Suprapubic skin (tissue), 4 donors: ENCODE results near the gene MEOX2. TPM values are rescaled to one million over a fixed set of nuclear protein-coding genes. Genes with fewer than 3 reads are reported as not detected.

ENCODE experiments used
- DNase-seq, 2 donors: peaks; one replicate each; pipeline ENCODE4 v3.0.0-alpha.2; 2019; ENCODE audit warnings: low spot score in 2 of 2
- H3K27ac ChIP-seq: fragments of 200-600 bp; sonication (generic); one replicate; pipeline ENCODE4 v1.5.1; 2019
- H3K27me3 ChIP-seq: fragments of 200-600 bp; sonication (generic); one replicate; pipeline ENCODE4 v1.5.1; 2019
- H3K36me3 ChIP-seq: fragments of 200-600 bp; sonication (generic); one replicate; pipeline ENCODE4 v1.5.1; 2019
- H3K4me1 ChIP-seq: fragments of 200-600 bp; sonication (generic); one replicate; pipeline ENCODE4 v1.5.1; 2019
- H3K4me3 ChIP-seq: fragments of 200-600 bp; sonication (generic); one replicate; pipeline ENCODE4 v1.5.1; 2019; ENCODE audit warnings: mild to moderate bottlenecking
- H3K9me3 ChIP-seq: fragments of 200-600 bp; sonication (generic); one replicate; pipeline ENCODE4 v1.5.1; 2019
- EP300 ChIP-seq: sonication (generic); formaldehyde crosslinking; IDR thresholded peaks from one replicate; pipeline ENCODE4 v1.6.1; 2017; ENCODE audit warnings: antibody characterized with exemption
- POLR2A ChIP-seq, 2 donors: fragments of 450-650 bp; IDR thresholded peaks; one replicate each; pipeline ENCODE4 v1.6.1; 2017; ENCODE audit warnings: antibody characterized with exemption in 2 of 2, mild to moderate bottlenecking in 2 of 2, moderate library complexity in 2 of 2
- POLR2AphosphoS5 ChIP-seq, 3 donors: sonication (generic); formaldehyde crosslinking; IDR thresholded peaks; one replicate each; pipeline ENCODE4 v1.6.1; 2017; ENCODE audit warnings: antibody characterized with exemption in 3 of 3
- WGBS: methylation state at CpG from one replicate; pipeline ENCODE4 v1.1.5; 2018; 5-methylcytosine and 5-hydroxymethylcytosine counted together
- total RNA-seq, 4 donors: library from RNA; depleted of rRNA; stranded (reverse); fragments of >200 nt; gene quantifications; one replicate each; pipeline ENCODE4 v1.1.0, GENCODE V29; 2016
- TF ChIP-seq, protein P1 (sequence below), 2 donors: fragments of 200-600 bp in 1 of 2; fragments of 450-650 bp in 1 of 2; sonication (generic) in 1 of 2; IDR thresholded peaks; one replicate each; pipeline ENCODE4 v1.5.1; 2016 to 2019; ENCODE audit warnings: antibody characterized with exemption in 2 of 2, mild to moderate bottlenecking in 1 of 2, moderate library complexity in 1 of 2

Gene MEOX2
- total RNA-seq, 4 donors from 2014 or later, result 1.0 to 8.9 (median 3.0) TPM

DNA sequence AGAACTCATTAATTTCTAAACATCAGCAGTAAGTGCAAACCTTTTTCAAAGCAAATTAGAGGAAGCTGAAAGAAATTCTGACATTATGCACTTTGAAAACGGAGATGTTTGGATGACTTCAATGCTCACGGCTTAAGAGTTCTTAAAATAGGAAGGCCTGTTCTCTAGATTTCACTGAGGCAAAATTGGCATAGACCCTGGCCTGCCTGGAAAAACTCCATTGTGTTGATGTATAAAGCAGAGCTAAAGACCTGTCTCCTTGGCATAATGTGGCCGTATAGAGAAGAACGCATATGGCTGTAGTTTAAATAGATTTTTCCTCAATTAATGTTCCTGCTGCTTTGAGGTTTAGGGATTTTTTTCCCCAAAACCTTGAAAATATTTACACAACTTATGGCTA, 100.2 kb downstream of the MEOX2 start:
- Histone ChIP-seq H3K27me3 (no peaks in the 10 kb centered on the region), H3K4me1 (no peaks in the 10 kb centered on the region), H3K36me3 (no peaks in the 10 kb centered on the region), H3K9me3 (peaks cover 5% of the 10 kb centered on the region), H3K4me3 (no peak overlapping the region), H3K27ac (no peak overlapping the region)
- no peak for DNase-seq
- TF ChIP-seq POLR2A (IDR thresholded peaks at IDR 0.05), result no peak
- TF ChIP-seq POLR2AphosphoS5 (IDR thresholded peaks at IDR 0.05), result no peak
- TF ChIP-seq, protein P1, sequence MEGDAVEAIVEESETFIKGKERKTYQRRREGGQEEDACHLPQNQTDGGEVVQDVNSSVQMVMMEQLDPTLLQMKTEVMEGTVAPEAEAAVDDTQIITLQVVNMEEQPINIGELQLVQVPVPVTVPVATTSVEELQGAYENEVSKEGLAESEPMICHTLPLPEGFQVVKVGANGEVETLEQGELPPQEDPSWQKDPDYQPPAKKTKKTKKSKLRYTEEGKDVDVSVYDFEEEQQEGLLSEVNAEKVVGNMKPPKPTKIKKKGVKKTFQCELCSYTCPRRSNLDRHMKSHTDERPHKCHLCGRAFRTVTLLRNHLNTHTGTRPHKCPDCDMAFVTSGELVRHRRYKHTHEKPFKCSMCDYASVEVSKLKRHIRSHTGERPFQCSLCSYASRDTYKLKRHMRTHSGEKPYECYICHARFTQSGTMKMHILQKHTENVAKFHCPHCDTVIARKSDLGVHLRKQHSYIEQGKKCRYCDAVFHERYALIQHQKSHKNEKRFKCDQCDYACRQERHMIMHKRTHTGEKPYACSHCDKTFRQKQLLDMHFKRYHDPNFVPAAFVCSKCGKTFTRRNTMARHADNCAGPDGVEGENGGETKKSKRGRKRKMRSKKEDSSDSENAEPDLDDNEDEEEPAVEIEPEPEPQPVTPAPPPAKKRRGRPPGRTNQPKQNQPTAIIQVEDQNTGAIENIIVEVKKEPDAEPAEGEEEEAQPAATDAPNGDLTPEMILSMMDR (IDR thresholded peaks at IDR 0.05), result no peak
- TF ChIP-seq EP300, result no peak
- WGBS, result 92% methylated on average over 4 of the region's 4 CpGs

GRCh38 chr7:15584575-15584974, 101.9 kb downstream of the MEOX2 start:
- Histone ChIP-seq H3K27me3 (no peaks in the 10 kb centered on the region), H3K4me1 (no peaks in the 10 kb centered on the region), H3K9me3 (peaks cover 5% of the 10 kb centered on the region), H3K4me3 (no peak overlapping the region), H3K27ac (no peak overlapping the region), H3K36me3 (no peaks in the 10 kb centered on the region)
- TF ChIP-seq, protein P1 (IDR thresholded peaks at IDR 0.05), result no peak
- no peak for TF ChIP-seq POLR2A (IDR thresholded peaks at IDR 0.05)
- TF ChIP-seq POLR2AphosphoS5 (IDR thresholded peaks at IDR 0.05), result no peak
- no peak for TF ChIP-seq EP300
- 93% methylated on average over 3 of the region's 3 CpGs for WGBS
- DNase-seq, result no peak

DNA sequence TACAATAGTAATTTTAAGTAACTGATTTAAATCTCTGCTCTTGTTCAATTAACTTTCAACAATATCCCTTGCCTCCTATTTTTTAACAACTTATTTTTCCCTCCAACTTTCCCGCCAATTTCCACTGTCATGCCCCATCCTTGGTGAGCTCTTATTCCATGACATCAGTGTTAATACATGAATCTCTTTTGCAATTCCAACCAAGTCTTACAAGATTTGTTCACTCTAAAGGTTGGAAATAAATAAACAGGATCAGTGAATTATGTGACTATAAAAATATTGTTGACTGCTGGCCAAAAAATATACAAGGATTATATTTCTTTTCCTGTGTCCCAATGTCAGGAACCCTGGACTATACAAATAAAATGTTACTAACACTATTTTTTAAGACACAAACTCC, 103.7 kb downstream of the MEOX2 start:
- no peak for DNase-seq
- 76% methylated on average over 1 of the region's 1 CpG for WGBS
- Histone ChIP-seq H3K36me3 (no peaks in the 10 kb centered on the region), H3K9me3 (peaks cover 5% of the 10 kb centered on the region), H3K4me1 (no peaks in the 10 kb centered on the region), H3K27me3 (no peaks in the 10 kb centered on the region), H3K4me3 (no peak overlapping the region), H3K27ac (no peak overlapping the region)
- no peak for TF ChIP-seq POLR2A (IDR thresholded peaks at IDR 0.05)
- no peak for TF ChIP-seq EP300
- TF ChIP-seq, protein P1 (IDR thresholded peaks at IDR 0.05), result no peak
- no peak for TF ChIP-seq POLR2AphosphoS5 (IDR thresholded peaks at IDR 0.05)

GRCh38 chr7:15581352-15581951, 105.0 kb downstream of the MEOX2 start:
- WGBS, result 46% methylated on average over 3 of the region's 3 CpGs
- Histone ChIP-seq H3K36me3 (no peaks in the 10 kb centered on the region), H3K4me3 (no peak overlapping the region), H3K9me3 (peaks cover 5% of the 10 kb centered on the region), H3K27me3 (no peaks in the 10 kb centered on the region), H3K4me1 (no peaks in the 10 kb centered on the region), H3K27ac (no peak overlapping the region)
- DNase-seq, result no peak
- TF ChIP-seq POLR2A (IDR thresholded peaks at IDR 0.05) (no peak), EP300 (no peak), POLR2AphosphoS5 (IDR thresholded peaks at IDR 0.05) (no peak)
- TF ChIP-seq, protein P1 (IDR thresholded peaks at IDR 0.05), result no peak

GRCh38 chr7:15580604-15581351, 105.7 kb downstream of the MEOX2 start:
- TF ChIP-seq POLR2AphosphoS5 (IDR thresholded peaks at IDR 0.05) (no peak), EP300 (no peak), POLR2A (IDR thresholded peaks at IDR 0.05) (no peak)
- TF ChIP-seq, protein P1 (IDR thresholded peaks at IDR 0.05), result no peak
- Histone ChIP-seq H3K4me1 (no peaks in the 10 kb centered on the region), H3K9me3 (peaks cover 5% of the 10 kb centered on the region), H3K4me3 (no peak overlapping the region), H3K27ac (no peak overlapping the region), H3K27me3 (no peaks in the 10 kb centered on the region), H3K36me3 (no peaks in the 10 kb centered on the region)
- 82% methylated on average over 3 of the region's 3 CpGs for WGBS
- no peak for DNase-seq
